ENCODE data around the gene HSPB6. TPM values are rescaled to one million over a fixed set of nuclear protein-coding genes. Genes with fewer than 3 reads are reported as not detected.

Gene HSPB6
- total and polyA plus RNA-seq, 2 of the 8 experiments (the other 6 are each of a cell fraction or from before 2014, with no cell fraction given), result 0.91 TPM; not detected in 1

GRCh38 chr19:35745328-35746086 lies 11.3 kb downstream of the HSPB6 start, which contains the start of the genes PSENEN and U2AF1L4:
TSS of gene PSENEN (plus strand) at chr19:35745651. CDS start at chr19:35745931, 280 bp downstream.
TSS of gene U2AF1L4 (minus strand) at chr19:35745418. CDS start at chr19:35745391, 27 bp downstream.
- Histone ChIP-seq H3K18ac (ENCODE audit: extremely low read depth, low read length) (peak within 1 kb of the TSS; percentile 34), H3K36me3 (ENCODE audit: control insufficient read depth in 2 of 4, insufficient read depth in 4 of 4, low read length in 3 of 4) (peaks cover 0 to 2% (median 0%) of the 10 kb centered on the region in 4 experiments; a peak in 1 of 8 replicates), H2AK5ac (ENCODE audit: low read depth, low read length) (no peak within 1 kb of the TSS), H3K23ac (ENCODE audit: insufficient read length) (no peak within 1 kb of the TSS), H4K5ac (ENCODE audit: insufficient read length, low read depth, low read length) (peak within 1 kb of the TSS; percentile 4), H2BK120ac (replicated peaks; ENCODE audit: low read depth, low read length) (no peak within 1 kb of the TSS), H3K14ac (ENCODE audit: insufficient read length) (no peak within 1 kb of the TSS), H3K9ac (replicated peaks in 1 of 4; ENCODE audit: extremely low read depth in 1 of 4, low read depth in 3 of 4, low read length in 3 of 4) (peak within 1 kb of the TSS; percentile 56 to 82 (median 78)), H3K79me2 (ENCODE audit: control insufficient read depth in 1 of 2, insufficient read depth in 2 of 2, low read length in 2 of 2) (peaks cover 0 to 7% of the 10 kb centered on the region in 2 experiments; a peak in 1 of 4 replicates), H3K56ac (replicated peaks; ENCODE audit: insufficient read length, low read depth, low read length) (peak within 1 kb of the TSS; percentile 54), H2AFZ (ENCODE audit: low read length) (peak within 1 kb of the TSS; percentile 96), H2BK20ac (ENCODE audit: low read length) (no peak within 1 kb of the TSS), H3K4me1 (replicated peaks in 1 of 4; ENCODE audit: control insufficient read depth in 3 of 4, insufficient read depth in 4 of 4, low read length in 3 of 4) (peaks cover 0 to 4% (median 2%) of the 10 kb centered on the region in 4 experiments; a peak in 3 of 7 replicates), H2BK12ac (ENCODE audit: low read depth, low read length) (0 out of 2 replicates have a peak within 1 kb of the TSS, but pooled peaks have one; percentile 12), H3K4me3 (ENCODE audit: extremely low read depth in 1 of 4, insufficient read depth in 2 of 4, low read depth in 3 of 4, low read length in 4 of 4) (peak within 1 kb of the TSS; percentile 65 to 95 (median 82)), H3K23me2 (ENCODE audit: low read depth, low read length) (peaks cover 15% of the 10 kb centered on the region), H3K4me2 (ENCODE audit: insufficient read depth in 1 of 2, low read depth in 2 of 2, low read length in 2 of 2) (peak within 1 kb of the TSS; percentile 59 to 84), H2BK15ac (ENCODE audit: low read length) (peak within 1 kb of the TSS; percentile 72; the same call in 1 of the 2 replicates), H3K79me1 (ENCODE audit: low read depth, low read length) (no peaks in the 10 kb centered on the region; the same call in none of the 2 replicates), H3K27ac (ENCODE audit: low read depth, low read length) (peak within 1 kb of the TSS; percentile 91), H4K8ac (ENCODE audit: extremely low read depth, insufficient read depth, low read length) (peak within 1 kb of the TSS; percentile 82), H4K91ac (replicated peaks; ENCODE audit: insufficient read length, low read length) (no peak within 1 kb of the TSS), H3K9me3 (ENCODE audit: insufficient read depth in 2 of 2, low read depth in 1 of 2, low read length in 1 of 2) (no peaks in the 10 kb centered on the region), H2BK5ac (ENCODE audit: low read depth, low read length) (peak within 1 kb of the TSS; percentile 88; the same call in 1 of the 2 replicates), H3K4ac (replicated peaks; ENCODE audit: insufficient read length, low read depth, low read length) (peak within 1 kb of the TSS; percentile 13), H3K27me3 (replicated peaks in 1 of 4; ENCODE audit: control insufficient read depth in 3 of 4, extremely low read depth in 1 of 4, insufficient read depth in 3 of 4, low read length in 3 of 4) (no peaks in the 10 kb centered on the region), H4K20me1 (replicated peaks in 1 of 2; ENCODE audit: control insufficient read depth in 1 of 2, insufficient read depth in 2 of 2, low read length in 2 of 2) (peaks cover 0 to 2% of the 10 kb centered on the region in 2 experiments)
- 1% methylated on average over 38 of the region's 40 CpGs; no CpG with 5 or more reads in 1 of the 2 experiments for WGBS, 2 experiments (ENCODE audit: extremely low coverage in 1 of 2, insufficient coverage in 1 of 2, insufficient read length in 1 of 2, insufficient replicate concordance in 2 of 2, low coverage in 1 of 2, low lambda C conversion rate in 2 of 2, missing lambda C conversion rate in 1 of 2)
- FAIRE-seq (peak; percentile 82), DNase-seq (ENCODE audit: low read depth in 1 of 2, low spot score in 2 of 2) (peak; percentile 92 to 97)
- ChIA-PET CTCF (ENCODE audit: partially characterized antibody) (interaction anchor here (0.6 to 1.5 kb wide), 4 partner anchors 74 to 186 kb away, joined by 3 to 4 read pairs (median 3); no protein-coding TSS in a partner anchor), POLR2A (ENCODE audit: partially characterized antibody) (interaction anchor here (0.6 to 2.7 kb wide), 21 partner anchors 9 to 571 kb away, joined by 3 to 23 read pairs (median 4); partner anchors contain the start of genes ALKBH6, ARHGAP33, HSPB6 and KIRREL2)
- TF ChIP-seq E2F6 (IDR thresholded peaks at IDR 0.05), result no peak
- TF ChIP-seq FOSL1 (IDR thresholded peaks at IDR 0.05; ENCODE audit: insufficient read depth, low read depth, low read length), result no peak
- TF ChIP-seq POU5F1 (IDR thresholded peaks at IDR 0.05; ENCODE audit: low read depth, low read length), result no peak
- TF ChIP-seq TEAD4 (IDR thresholded peaks at IDR 0.05; ENCODE audit: low read depth, low read length), result no peak
- no peak; the same call in 1 of the 2 replicates for TF ChIP-seq POLR2AphosphoS5 (IDR thresholded peaks at IDR 0.05; ENCODE audit: low read depth, low read length)
- peak in 1 of 2 experiments; percentile 82; a peak in 2 of 4 replicates for TF ChIP-seq SIN3A (conservative IDR thresholded peaks at IDR 0.05 in 1 of 2, IDR thresholded peaks at IDR 0.05 in 1 of 2; ENCODE audit: low read depth in 1 of 2, low read length in 2 of 2)
- TF ChIP-seq USF2 (IDR thresholded peaks at IDR 0.05; ENCODE audit: low read length), result no peak
- TF ChIP-seq SP1 (IDR thresholded peaks at IDR 0.05; ENCODE audit: low read depth, low read length), result no peak
- no peak for TF ChIP-seq SP2 (IDR thresholded peaks at IDR 0.05; ENCODE audit: low read length)

All from H1 (cell line).